HG03097 (cell line): ENCODE results near the gene RBM17.
"Not testable (repeated sequence)": the region's sequence is repeated elsewhere in the genome, so short reads cannot be mapped to it uniquely, and the experiment has no call there.

ENCODE experiments used
- ATAC-seq: cut with Tn5 transposase; IDR thresholded peaks from one replicate; pipeline ENCODE4 v1.9.1; 2021; ENCODE audit not compliant: unreplicated experiment, low FRiP score

Gene RBM17

GRCh38 chr10:6088721-6089333 is at the start of gene RBM17:
Gene RBM17, plus strand, starts transcription at chr10:6089034. Its CDS starts 8,032 bp downstream, at chr10:6097066.
- ATAC-seq = peak; percentile 88

GRCh38 chr10:6039711-6040110 is 49.1 kb upstream of the RBM17 start:
- ATAC-seq = no peak

- no peak for ATAC-seq
Measured at GRCh38 chr10:6040205-6040604, 48.6 kb upstream of the RBM17 start.

- not testable (repeated sequence) for ATAC-seq
Measured at GRCh38 chr10:6043377-6043776, 45.5 kb upstream of the RBM17 start.

GRCh38 chr10:6044060-6044459 is 44.8 kb upstream of the RBM17 start:
- ATAC-seq = no peak

GRCh38 chr10:6044751-6045313 is 44.0 kb upstream of the RBM17 start:
- ATAC-seq = no peak

GRCh38 chr10:6045314-6045848 is 43.5 kb upstream of the RBM17 start:
- no peak for ATAC-seq

GRCh38 chr10:6045878-6046772 is 42.7 kb upstream of the RBM17 start:
- ATAC-seq = no peak

- ATAC-seq = no peak
Measured at GRCh38 chr10:6046773-6047611, 41.8 kb upstream of the RBM17 start.

GRCh38 chr10:6047847-6048246 is 41.0 kb upstream of the RBM17 start:
- ATAC-seq = no peak

GRCh38 chr10:6048281-6049030 is 40.4 kb upstream of the RBM17 start:
- no peak for ATAC-seq

- no peak for ATAC-seq
Measured at GRCh38 chr10:6049031-6049400, 39.8 kb upstream of the RBM17 start.

GRCh38 chr10:6050801-6051445 is 37.9 kb upstream of the RBM17 start:
- ATAC-seq = peak; percentile 62

- ATAC-seq = peak; percentile 27
Measured at GRCh38 chr10:6052247-6053221, 36.3 kb upstream of the RBM17 start.

GRCh38 chr10:6053303-6053702 is 35.5 kb upstream of the RBM17 start:
- ATAC-seq = no peak

- no peak for ATAC-seq
Measured at GRCh38 chr10:6053816-6054631, 34.8 kb upstream of the RBM17 start.

- no peak for ATAC-seq
Measured at GRCh38 chr10:6054884-6055283, 34.0 kb upstream of the RBM17 start.
